NCI-H82 treated with DMSO at 0.1 percent for 48 hours (cell line): ENCODE results near the gene EXOC4.

Experiments used
- DNase-seq: peaks from one replicate; lab custom pipeline; 2025; ENCODE audit not compliant: unreplicated experiment; lab: John Stamatoyannopoulos, UW

EXOC4 gene

GRCh38 chr7:133568544-133568943 lies 315.7 kb downstream of the EXOC4 start:
- no peak for DNase-seq

GRCh38 chr7:133570321-133570720 lies 317.4 kb downstream of the EXOC4 start:
- no peak for DNase-seq

GRCh38 chr7:133571076-133571475 lies 318.2 kb downstream of the EXOC4 start:
- no peak for DNase-seq

- DNase-seq, result no peak
These were observed 319.2 kb downstream of the EXOC4 start for GRCh38 chr7:133572087-133572486.

- DNase-seq, result no peak
These were observed 320.0 kb downstream of the EXOC4 start for GRCh38 chr7:133572843-133573242.

- DNase-seq, result no peak
These were observed 320.8 kb downstream of the EXOC4 start for GRCh38 chr7:133573554-133574265.

GRCh38 chr7:133575726-133576440 lies 323.0 kb downstream of the EXOC4 start:
- DNase-seq, result peak; percentile 13

GRCh38 chr7:133576612-133577168 lies 323.8 kb downstream of the EXOC4 start:
- DNase-seq, result no peak

- no peak for DNase-seq
These were observed 330.1 kb downstream of the EXOC4 start for GRCh38 chr7:133582766-133583523.

GRCh38 chr7:133583545-133584171 lies 330.8 kb downstream of the EXOC4 start:
- no peak for DNase-seq

- no peak for DNase-seq
These were observed 332.2 kb downstream of the EXOC4 start for GRCh38 chr7:133584956-133585668.

- DNase-seq, result no peak
These were observed 333.4 kb downstream of the EXOC4 start for GRCh38 chr7:133586253-133586652.

- no peak for DNase-seq
These were observed 335.0 kb downstream of the EXOC4 start for GRCh38 chr7:133587903-133588302.

- DNase-seq, result no peak
These were observed 337.9 kb downstream of the EXOC4 start for GRCh38 chr7:133590795-133591194.

GRCh38 chr7:133591704-133592340 lies 338.9 kb downstream of the EXOC4 start:
- DNase-seq, result no peak

- DNase-seq, result no peak
These were observed 340.7 kb downstream of the EXOC4 start for GRCh38 chr7:133593561-133593960.

GRCh38 chr7:133601617-133602016 lies 348.7 kb downstream of the EXOC4 start:
- no peak for DNase-seq

GRCh38 chr7:133602291-133602690 lies 349.4 kb downstream of the EXOC4 start:
- peak; percentile 28 for DNase-seq

- no peak for DNase-seq
These were observed 354.1 kb downstream of the EXOC4 start for GRCh38 chr7:133606991-133607390.

GRCh38 chr7:133609806-133610205 lies 356.9 kb downstream of the EXOC4 start:
- DNase-seq, result no peak
